ENCODE data around the gene HDDC2.
"Not testable (repeated sequence)": the region's sequence is repeated elsewhere in the genome, so short reads cannot be mapped to it uniquely, and the experiment has no call there.

The HDDC2 gene

DNA sequence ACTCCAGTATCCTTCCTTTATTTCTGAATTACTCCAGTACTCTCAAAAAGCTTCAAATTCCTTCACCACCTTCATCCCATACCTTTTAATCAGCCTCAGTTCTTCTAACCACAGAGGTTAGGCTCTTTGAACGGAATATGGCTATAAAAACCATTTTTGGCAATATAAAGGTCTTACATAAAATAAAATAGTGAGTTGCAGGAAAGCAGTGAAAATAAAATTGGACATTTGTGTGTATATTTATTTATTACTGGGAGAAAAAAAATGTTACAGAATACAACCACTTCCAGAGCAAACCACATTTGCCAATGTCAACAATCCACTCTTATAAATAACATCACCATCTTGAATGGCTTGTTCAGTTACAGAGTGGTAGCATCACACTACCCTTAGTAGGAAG, 7.7 kb downstream of the HDDC2 start:
- no peak for DNase-seq
- Mint-ChIP-seq H3K4me1 (ENCODE audit: low read depth) (peaks cover 39% of the 10 kb centered on the region), H3K27me3 (no peaks in the 10 kb centered on the region), H3K27ac (no peak overlapping the region), H3K36me3 (ENCODE audit: low read depth) (peaks cover 94% of the 10 kb centered on the region), H3K4me3 (no peak overlapping the region), H3K9me3 (peaks cover 4% of the 10 kb centered on the region)

GRCh38 chr6:125293587-125293986, 8.2 kb downstream of the HDDC2 start:
- Mint-ChIP-seq H3K27ac (no peak overlapping the region), H3K4me1 (ENCODE audit: low read depth) (peaks cover 37% of the 10 kb centered on the region), H3K9me3 (peaks cover 4% of the 10 kb centered on the region), H3K27me3 (no peaks in the 10 kb centered on the region), H3K36me3 (ENCODE audit: low read depth) (peaks cover 90% of the 10 kb centered on the region), H3K4me3 (no peak overlapping the region)
- DNase-seq = no peak

GRCh38 chr6:125287718-125288117, 14.0 kb downstream of the HDDC2 start:
- no peak overlapping the region for H3K27ac Mint-ChIP-seq
- H3K4me1 Mint-ChIP-seq (ENCODE audit: low read depth) = peaks cover 23% of the 10 kb centered on the region
- no peaks in the 10 kb centered on the region for H3K27me3 Mint-ChIP-seq
- DNase-seq = no peak
- no peak overlapping the region for H3K4me3 Mint-ChIP-seq
- H3K9me3 Mint-ChIP-seq = peaks cover 16% of the 10 kb centered on the region
- H3K36me3 Mint-ChIP-seq (ENCODE audit: low read depth) = peaks cover 92% of the 10 kb centered on the region

DNA sequence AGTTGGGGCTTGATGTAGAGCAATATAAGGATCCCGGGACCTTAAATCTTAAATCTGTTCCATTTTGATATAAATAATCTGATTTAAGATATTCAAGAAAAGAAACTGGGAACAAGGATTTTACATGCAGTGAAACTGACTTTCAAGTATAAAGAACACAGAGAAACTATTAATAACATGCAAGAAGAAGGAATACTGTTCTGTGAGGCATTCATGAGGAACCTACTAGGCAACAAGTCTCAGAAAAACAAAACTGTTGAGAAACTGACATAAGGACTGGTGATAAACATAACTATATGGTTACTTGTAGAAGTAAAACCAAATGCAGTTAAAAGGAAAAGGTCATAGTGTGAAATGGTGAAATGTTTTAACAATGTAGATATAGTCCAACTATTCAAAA, 15.8 kb downstream of the HDDC2 start:
- H3K4me3 Mint-ChIP-seq = no peak overlapping the region
- no peaks in the 10 kb centered on the region for H3K27me3 Mint-ChIP-seq
- H3K9me3 Mint-ChIP-seq = peaks cover 29% of the 10 kb centered on the region
- no peak overlapping the region for H3K27ac Mint-ChIP-seq
- H3K4me1 Mint-ChIP-seq (ENCODE audit: low read depth) = peaks cover 34% of the 10 kb centered on the region
- peaks cover 92% of the 10 kb centered on the region for H3K36me3 Mint-ChIP-seq (ENCODE audit: low read depth)
- DNase-seq = no peak

- peaks cover 37% of the 10 kb centered on the region for H3K4me1 Mint-ChIP-seq (ENCODE audit: low read depth)
- H3K36me3 Mint-ChIP-seq (ENCODE audit: low read depth) = peaks cover 92% of the 10 kb centered on the region
- H3K4me3 Mint-ChIP-seq = no peak overlapping the region
- DNase-seq = no peak
- no peaks in the 10 kb centered on the region for H3K27me3 Mint-ChIP-seq
- H3K27ac Mint-ChIP-seq = no peak overlapping the region
- peaks cover 32% of the 10 kb centered on the region for H3K9me3 Mint-ChIP-seq
These were observed 16.4 kb downstream of the HDDC2 start for GRCh38 chr6:125285353-125285752.

DNA sequence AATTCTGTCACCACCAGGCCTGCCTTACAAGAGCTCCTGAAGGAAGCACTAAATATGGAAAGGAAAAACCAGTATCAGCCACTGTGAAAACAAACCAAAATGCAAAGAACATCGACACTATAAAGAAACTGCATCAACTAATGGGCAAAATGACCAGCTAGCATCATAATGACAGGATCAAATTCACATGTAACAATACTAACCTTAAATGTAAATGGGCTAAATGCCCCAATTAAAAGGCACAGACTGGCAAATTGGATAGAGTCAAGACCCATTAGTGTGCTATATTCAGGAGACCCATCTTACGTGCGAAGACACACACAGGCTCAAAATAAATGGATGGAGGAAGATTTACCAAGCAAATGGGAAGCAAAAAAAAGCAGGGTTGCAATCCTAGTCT, 19.3 kb downstream of the HDDC2 start:
- not testable (repeated sequence) for DNase-seq, H3K27me3 Mint-ChIP-seq, H3K4me3 Mint-ChIP-seq, H3K27ac Mint-ChIP-seq
- peaks cover 28% of the 10 kb centered on the region for H3K9me3 Mint-ChIP-seq
- peaks cover 47% of the 10 kb centered on the region for H3K4me1 Mint-ChIP-seq (ENCODE audit: low read depth)
- peaks cover 95% of the 10 kb centered on the region for H3K36me3 Mint-ChIP-seq (ENCODE audit: low read depth)

GRCh38 chr6:125280370-125281035, 21.3 kb downstream of the HDDC2 start:
- Mint-ChIP-seq H3K9me3 (peaks cover 21% of the 10 kb centered on the region), H3K4me1 (ENCODE audit: low read depth) (peaks cover 43% of the 10 kb centered on the region), H3K36me3 (ENCODE audit: low read depth) (peaks cover 94% of the 10 kb centered on the region)
- H3K27ac Mint-ChIP-seq, DNase-seq, H3K4me3 Mint-ChIP-seq, H3K27me3 Mint-ChIP-seq: not testable (repeated sequence)

DNA sequence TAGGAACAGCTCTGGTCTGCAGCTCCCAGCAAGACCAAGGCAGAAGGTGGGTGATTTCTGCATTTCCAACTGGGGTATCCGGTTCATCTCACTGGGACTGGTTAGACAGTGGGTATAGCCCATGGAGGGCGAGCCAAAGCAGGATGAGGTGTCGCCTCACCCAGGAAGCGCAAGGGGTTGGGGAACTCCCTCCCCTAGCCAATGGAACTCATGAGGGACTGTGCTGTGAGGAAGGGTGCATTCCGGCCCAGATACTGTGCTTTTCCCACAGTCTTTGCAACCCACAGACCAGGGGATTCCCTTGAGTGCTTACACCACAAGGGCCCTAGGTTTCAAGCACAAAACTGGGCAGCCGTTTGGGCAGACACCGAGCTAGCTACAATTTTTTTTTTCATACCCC, 21.8 kb downstream of the HDDC2 start:
- H3K27me3 Mint-ChIP-seq = no peaks in the 10 kb centered on the region
- H3K4me1 Mint-ChIP-seq (ENCODE audit: low read depth) = peaks cover 43% of the 10 kb centered on the region
- no peak for DNase-seq
- no peak overlapping the region for H3K4me3 Mint-ChIP-seq
- H3K27ac Mint-ChIP-seq = no peak overlapping the region
- H3K9me3 Mint-ChIP-seq = peaks cover 19% of the 10 kb centered on the region
- H3K36me3 Mint-ChIP-seq (ENCODE audit: low read depth) = peaks cover 94% of the 10 kb centered on the region

- Mint-ChIP-seq H3K4me1 (ENCODE audit: low read depth) (peaks cover 30% of the 10 kb centered on the region), H3K4me3 (no peak overlapping the region), H3K27ac (no peak overlapping the region), H3K9me3 (peaks cover 15% of the 10 kb centered on the region), H3K36me3 (ENCODE audit: low read depth) (peaks cover 92% of the 10 kb centered on the region), H3K27me3 (no peaks in the 10 kb centered on the region)
- no peak for DNase-seq
These were observed 23.9 kb downstream of the HDDC2 start for GRCh38 chr6:125277838-125278237.

DNA sequence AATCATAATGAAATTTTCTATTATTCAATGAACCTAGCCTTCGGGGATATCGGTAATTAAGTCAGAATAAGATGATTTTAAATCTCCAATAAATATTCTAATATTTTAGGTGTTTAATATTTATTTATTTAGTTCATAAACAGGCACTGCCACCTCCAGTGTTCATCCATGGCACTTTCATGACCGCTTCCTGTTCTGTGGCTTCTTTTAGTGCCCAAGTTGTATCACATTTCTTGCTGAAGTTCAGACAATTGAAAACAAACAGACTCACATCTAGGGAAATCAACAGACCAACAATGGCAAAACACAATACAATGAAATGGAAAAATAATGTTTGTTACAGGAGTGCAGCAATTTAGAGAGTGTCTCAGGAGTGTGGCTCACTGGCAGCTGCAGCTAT, 26.0 kb downstream of the HDDC2 start:
- Mint-ChIP-seq H3K27ac (no peak overlapping the region), H3K4me1 (ENCODE audit: low read depth) (peaks cover 16% of the 10 kb centered on the region), H3K4me3 (no peak overlapping the region), H3K9me3 (peaks cover 1% of the 10 kb centered on the region), H3K27me3 (no peaks in the 10 kb centered on the region), H3K36me3 (ENCODE audit: low read depth) (peaks cover 88% of the 10 kb centered on the region)
- no peak for DNase-seq

DNA sequence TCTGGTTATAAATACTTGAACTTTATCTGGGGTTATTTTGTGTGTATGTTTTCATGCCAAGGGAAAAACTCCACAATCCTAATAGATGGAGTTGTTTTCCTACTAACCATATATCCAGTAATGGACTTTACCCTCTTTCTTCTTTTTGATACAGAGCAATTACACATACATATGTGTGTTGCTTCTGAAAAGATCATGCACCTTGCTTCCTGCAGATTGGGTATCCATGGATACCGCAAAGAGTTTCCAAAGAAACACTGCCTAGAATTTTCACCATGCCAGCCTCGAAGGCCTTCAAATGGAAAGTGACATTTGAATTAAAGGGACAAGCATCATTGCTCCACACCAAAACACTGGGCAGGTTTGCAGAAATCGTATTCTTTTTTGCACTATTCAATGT, 26.8 kb downstream of the HDDC2 start:
- Mint-ChIP-seq H3K4me1 (ENCODE audit: low read depth) (peaks cover 12% of the 10 kb centered on the region), H3K9me3 (no peaks in the 10 kb centered on the region), H3K27ac (no peak overlapping the region), H3K36me3 (ENCODE audit: low read depth) (peaks cover 82% of the 10 kb centered on the region), H3K4me3 (no peak overlapping the region), H3K27me3 (no peaks in the 10 kb centered on the region)
- DNase-seq = no peak

DNA sequence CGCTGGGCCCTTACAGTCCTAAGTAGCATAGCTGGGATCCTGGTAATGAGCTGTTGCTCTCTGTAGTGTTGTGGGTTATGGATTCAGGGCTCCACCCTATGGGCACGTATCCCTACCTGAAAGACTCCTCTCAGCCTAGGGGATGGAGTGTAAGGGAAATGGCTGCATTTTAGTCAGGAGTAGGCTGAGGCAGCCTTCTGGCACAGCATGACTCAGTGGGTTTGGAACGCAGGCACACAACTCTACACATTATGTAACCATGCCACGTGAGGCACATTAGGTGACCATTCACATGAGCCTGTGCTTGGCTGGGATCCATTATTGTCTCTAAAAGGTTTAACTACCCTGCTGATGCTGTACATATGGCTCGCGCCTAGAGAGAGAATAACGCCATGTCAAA, 27.8 kb downstream of the HDDC2 start:
- Mint-ChIP-seq H3K36me3 (ENCODE audit: low read depth) (peaks cover 75% of the 10 kb centered on the region), H3K4me3 (no peak overlapping the region), H3K27ac (no peak overlapping the region), H3K9me3 (no peaks in the 10 kb centered on the region), H3K27me3 (no peaks in the 10 kb centered on the region), H3K4me1 (ENCODE audit: low read depth) (peaks cover 5% of the 10 kb centered on the region)
- no peak for DNase-seq

DNA sequence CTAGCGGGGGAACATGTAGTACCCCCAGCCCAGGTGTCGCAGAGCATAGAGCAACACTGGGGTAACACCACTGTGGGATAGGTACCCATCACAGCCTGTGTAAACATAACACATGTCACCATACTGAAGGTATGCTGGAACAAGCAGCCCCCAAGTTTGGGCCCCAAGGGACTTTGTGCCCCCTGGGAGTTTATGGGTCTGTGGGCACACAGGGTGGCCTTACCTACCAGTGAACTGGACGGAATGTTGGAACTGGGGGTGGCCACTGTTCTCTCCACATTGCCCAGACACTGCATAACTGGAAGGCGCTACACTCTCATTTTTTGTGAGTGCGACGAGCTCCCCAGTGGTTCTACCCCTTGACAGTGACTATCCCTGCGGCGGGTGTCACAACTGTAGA, 28.5 kb downstream of the HDDC2 start:
- H3K27ac Mint-ChIP-seq = no peak overlapping the region
- no peaks in the 10 kb centered on the region for H3K4me1 Mint-ChIP-seq (ENCODE audit: low read depth)
- no peaks in the 10 kb centered on the region for H3K27me3 Mint-ChIP-seq
- no peak for DNase-seq
- peaks cover 69% of the 10 kb centered on the region for H3K36me3 Mint-ChIP-seq (ENCODE audit: low read depth)
- no peak overlapping the region for H3K4me3 Mint-ChIP-seq
- H3K9me3 Mint-ChIP-seq = no peaks in the 10 kb centered on the region

GRCh38 chr6:125271486-125272159, 30.1 kb downstream of the HDDC2 start:
- H3K27ac Mint-ChIP-seq = no peak overlapping the region

GRCh38 chr6:125270380-125270779, 31.4 kb downstream of the HDDC2 start:
- no peak for DNase-seq
- H3K4me1 Mint-ChIP-seq (ENCODE audit: low read depth) = no peaks in the 10 kb centered on the region
- H3K4me3 Mint-ChIP-seq = no peak overlapping the region
- H3K36me3 Mint-ChIP-seq (ENCODE audit: low read depth) = peaks cover 43% of the 10 kb centered on the region
- no peaks in the 10 kb centered on the region for H3K9me3 Mint-ChIP-seq
- H3K27ac Mint-ChIP-seq = no peak overlapping the region
- no peaks in the 10 kb centered on the region for H3K27me3 Mint-ChIP-seq

More at GRCh38 chr6:125271486-125272159, 30.1 kb downstream of the HDDC2 start:
- Mint-ChIP-seq H3K27me3 (no peaks in the 10 kb centered on the region), H3K9me3 (no peaks in the 10 kb centered on the region), H3K4me3 (no peak overlapping the region), H3K36me3 (ENCODE audit: low read depth) (peaks cover 54% of the 10 kb centered on the region), H3K4me1 (ENCODE audit: low read depth) (no peaks in the 10 kb centered on the region)
- DNase-seq = no peak

Data from activated T-cell treated with anti-CD3 and anti-CD28 coated beads, Interleukin-2, amount 50 U/mL, for 24 hours (primary cell).